NCI-H1105 treated with DMSO at 0.1 percent for 48 hours (cell line): ENCODE data around the gene KNDC1.

Experiments used
- DNase-seq: peaks from one replicate; lab custom pipeline; 2025; lab: John Stamatoyannopoulos, UW

Gene KNDC1

GRCh38 chr10:133177380-133178157 lies 17.6 kb downstream of the KNDC1 start:
- DNase-seq: no peak

- DNase-seq: no peak
Observed at GRCh38 chr10:133178357-133179127, 18.5 kb downstream of the KNDC1 start.

GRCh38 chr10:133179128-133179520 lies 19.1 kb downstream of the KNDC1 start:
- no peak for DNase-seq

GRCh38 chr10:133179651-133180050 lies 19.6 kb downstream of the KNDC1 start:
- no peak for DNase-seq

- DNase-seq: no peak
Observed at GRCh38 chr10:133180192-133180964, 20.4 kb downstream of the KNDC1 start.

- no peak for DNase-seq
Observed at GRCh38 chr10:133180965-133181639, 21.1 kb downstream of the KNDC1 start.

GRCh38 chr10:133182190-133182589 lies 22.2 kb downstream of the KNDC1 start:
- DNase-seq: no peak

- no peak for DNase-seq
Observed at GRCh38 chr10:133182791-133183645, 23.0 kb downstream of the KNDC1 start.

- DNase-seq: no peak
Observed at GRCh38 chr10:133183646-133184378, 23.8 kb downstream of the KNDC1 start.

GRCh38 chr10:133184591-133185244 lies 24.7 kb downstream of the KNDC1 start:
- DNase-seq: no peak

- no peak for DNase-seq
Observed at GRCh38 chr10:133185421-133185820, 25.4 kb downstream of the KNDC1 start.

GRCh38 chr10:133185916-133186315 lies 25.9 kb downstream of the KNDC1 start:
- DNase-seq: no peak

GRCh38 chr10:133186416-133187090 lies 26.5 kb downstream of the KNDC1 start:
- no peak for DNase-seq

- no peak for DNase-seq
Observed at GRCh38 chr10:133187091-133187905, 27.3 kb downstream of the KNDC1 start.

GRCh38 chr10:133187906-133188681 lies 28.1 kb downstream of the KNDC1 start:
- no peak for DNase-seq

- no peak for DNase-seq
Observed at GRCh38 chr10:133189256-133189655, 29.2 kb downstream of the KNDC1 start.

GRCh38 chr10:133189726-133190125 lies 29.7 kb downstream of the KNDC1 start:
- no peak for DNase-seq

GRCh38 chr10:133190225-133190624 lies 30.2 kb downstream of the KNDC1 start:
- no peak for DNase-seq
